ENCODE data around the gene LRMDA.
"Not testable (repeated sequence)": the region's sequence is repeated elsewhere in the genome, so short reads cannot be mapped to it uniquely, and the experiment has no call there.

Gene LRMDA

DNA sequence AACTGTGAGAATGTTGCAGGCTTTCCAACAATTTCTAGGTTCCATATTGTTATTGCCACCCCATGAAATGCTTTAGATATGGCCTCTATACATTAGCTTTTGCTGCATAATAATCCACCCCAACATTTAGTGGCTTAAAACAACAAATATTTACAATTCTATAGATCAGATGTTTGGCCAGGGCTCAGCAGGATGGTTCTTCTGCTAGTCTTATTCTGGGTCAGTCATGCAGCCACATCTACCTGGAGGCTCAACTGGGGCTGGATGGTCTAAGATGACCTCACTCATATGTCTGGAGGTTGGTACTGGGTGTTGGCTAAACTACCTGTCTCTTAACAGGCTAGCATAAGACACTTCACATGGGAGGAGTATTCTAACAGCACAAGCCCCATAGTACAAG lies 607.3 kb downstream of the LRMDA start:
- DNase-seq = no peak

DNA sequence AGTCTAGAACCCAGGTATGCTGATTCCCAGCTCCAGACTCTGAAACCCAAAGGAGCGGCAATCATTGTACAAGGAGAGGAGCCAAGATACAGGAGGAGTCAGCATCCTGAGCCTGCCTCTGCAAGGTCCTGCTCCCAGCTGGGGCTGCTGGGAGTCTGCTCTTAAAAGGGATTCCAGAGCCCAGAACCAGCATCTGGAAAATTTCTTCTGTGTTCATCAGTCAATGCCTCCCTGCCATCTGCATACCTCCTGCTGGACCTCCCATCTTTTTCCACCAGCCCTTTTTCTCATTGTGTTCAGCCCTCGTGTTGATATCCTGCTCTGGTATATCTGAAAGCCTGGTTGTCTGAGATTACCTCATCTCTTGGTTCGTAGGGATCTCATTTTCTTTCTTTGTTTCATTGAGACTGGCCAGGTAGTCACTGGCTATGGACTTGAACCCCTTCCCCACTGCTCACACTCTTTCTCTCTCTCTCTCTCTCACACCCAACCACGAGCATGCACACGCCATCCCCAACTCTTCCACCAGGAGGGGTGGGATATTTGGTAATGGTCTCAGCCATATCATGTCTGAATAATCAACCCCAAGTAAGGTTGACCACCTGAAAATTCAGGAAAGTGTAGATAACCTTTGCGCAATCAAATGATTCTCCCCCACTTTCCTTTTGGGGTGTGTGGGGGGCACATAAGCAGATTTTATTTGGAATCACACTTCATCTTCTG lies 608.8 kb downstream of the LRMDA start:
- no peak for DNase-seq

DNA sequence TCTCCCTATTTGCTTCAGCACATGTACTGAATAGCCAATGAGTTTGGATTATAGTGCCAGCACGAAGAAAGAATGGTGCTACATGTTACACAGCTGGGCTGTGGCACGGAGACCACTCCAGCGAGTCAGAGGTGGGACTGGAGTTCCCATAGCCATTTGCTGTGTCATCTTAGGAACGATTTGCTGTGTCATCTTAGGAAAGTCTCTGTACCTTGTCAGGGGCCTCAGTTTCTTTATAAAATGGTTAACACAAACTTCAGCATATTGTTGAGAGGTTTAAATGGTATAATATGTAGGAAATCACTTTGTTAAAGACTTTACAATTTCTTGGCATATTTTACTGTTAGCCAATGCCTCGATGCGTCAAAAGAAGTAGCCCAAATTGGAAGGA lies 609.4 kb downstream of the LRMDA start:
- DNase-seq = no peak

DNA sequence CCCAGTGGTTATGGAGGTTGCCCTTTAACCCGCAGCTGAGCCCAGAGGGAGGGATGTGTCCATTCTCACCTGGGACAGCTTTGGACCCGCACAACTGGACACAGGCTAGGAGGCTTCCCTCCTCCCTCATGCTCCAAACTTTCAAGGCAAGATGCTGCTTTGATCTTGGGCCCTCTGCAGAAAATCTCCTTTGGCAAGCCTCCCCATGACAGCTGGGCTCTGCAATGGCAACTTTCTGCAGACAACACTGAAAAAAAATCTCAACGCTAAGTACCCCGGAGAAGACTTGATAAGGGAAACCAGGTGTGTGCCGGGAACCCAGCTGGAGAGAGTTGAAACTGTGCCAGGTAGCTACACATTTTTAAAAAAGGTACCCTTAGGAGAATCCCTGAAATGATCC lies 610.1 kb downstream of the LRMDA start:
- DNase-seq = no peak

DNA sequence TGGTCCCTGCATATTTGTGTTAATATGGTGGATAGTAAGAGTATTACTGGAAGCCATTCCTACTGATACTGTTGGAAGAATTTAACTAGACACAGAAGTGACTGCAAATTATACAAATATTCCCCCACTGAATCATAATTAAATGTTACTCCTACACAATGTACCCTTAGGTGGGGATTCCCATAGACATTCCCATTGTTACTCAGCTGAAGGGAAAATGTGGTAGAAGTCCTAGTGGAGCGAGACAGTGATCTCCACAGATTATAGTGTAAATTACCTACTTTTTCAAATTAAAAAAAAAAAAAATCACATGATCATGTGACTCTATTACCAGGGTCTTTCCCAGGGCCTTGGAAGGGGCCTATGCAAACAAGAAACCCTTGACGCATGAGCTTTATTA lies 611.8 kb downstream of the LRMDA start:
- no peak for DNase-seq

DNA sequence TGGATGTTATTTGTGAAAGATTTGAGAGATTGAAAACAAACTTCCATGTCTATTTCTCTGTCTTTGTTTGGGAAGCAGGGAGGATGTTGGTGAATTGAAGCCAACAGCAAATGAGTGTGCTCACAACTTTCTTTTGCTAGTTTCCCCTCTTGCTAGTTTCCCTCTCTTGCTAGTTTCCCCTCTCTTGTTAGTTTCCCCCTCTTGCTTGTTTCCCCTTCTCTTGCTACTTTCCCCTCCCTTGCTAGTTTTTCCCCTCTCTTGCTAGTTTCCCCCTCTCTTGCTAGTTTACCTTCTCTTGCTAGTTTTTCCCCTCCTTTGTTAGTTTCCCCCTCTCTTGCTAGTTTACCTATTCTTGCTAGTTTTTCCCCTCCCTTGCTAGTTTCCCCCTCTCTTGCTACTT lies 613.3 kb downstream of the LRMDA start:
- DNase-seq = no peak

DNA sequence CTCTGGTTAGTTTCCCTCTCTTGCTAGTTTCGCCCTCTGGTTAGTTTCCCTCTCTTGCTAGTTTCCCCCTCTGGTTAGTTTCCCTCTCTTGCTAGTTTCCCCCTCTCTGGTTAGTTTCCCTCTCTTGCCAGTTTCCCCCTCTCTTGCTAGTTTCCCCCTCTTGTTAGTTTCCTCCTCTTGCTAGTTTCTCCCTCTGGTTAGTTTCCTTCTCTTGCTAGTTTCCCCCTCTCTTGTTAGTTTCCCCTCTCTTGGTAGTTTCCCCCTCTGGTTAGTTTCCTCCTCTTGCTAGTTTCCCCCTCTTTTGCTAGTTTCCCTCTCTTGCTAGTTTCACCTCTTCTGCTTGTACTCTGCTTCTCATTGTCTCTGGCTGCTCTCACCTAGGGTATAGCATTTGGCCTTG lies 613.8 kb downstream of the LRMDA start:
- no peak for DNase-seq

DNA sequence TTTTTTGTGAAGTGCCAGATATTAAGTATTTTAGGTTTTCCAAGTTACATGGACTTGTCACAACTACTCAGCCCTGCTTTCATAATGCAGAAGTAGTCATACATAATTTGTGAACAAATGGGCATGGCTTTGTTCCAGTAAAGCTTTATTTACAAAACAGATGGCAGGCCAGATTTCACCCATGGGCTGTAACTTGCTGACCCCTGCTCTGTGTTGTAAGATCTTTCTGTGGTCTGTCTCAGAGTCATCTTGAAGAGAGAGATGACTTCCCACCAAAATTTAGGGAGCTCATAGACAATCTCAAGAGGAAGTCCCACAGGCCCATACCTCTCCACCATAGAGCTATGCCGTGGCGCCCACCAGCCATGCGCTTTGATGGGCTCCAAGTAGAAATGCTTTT lies 616.1 kb downstream of the LRMDA start:
- DNase-seq = no peak

DNA sequence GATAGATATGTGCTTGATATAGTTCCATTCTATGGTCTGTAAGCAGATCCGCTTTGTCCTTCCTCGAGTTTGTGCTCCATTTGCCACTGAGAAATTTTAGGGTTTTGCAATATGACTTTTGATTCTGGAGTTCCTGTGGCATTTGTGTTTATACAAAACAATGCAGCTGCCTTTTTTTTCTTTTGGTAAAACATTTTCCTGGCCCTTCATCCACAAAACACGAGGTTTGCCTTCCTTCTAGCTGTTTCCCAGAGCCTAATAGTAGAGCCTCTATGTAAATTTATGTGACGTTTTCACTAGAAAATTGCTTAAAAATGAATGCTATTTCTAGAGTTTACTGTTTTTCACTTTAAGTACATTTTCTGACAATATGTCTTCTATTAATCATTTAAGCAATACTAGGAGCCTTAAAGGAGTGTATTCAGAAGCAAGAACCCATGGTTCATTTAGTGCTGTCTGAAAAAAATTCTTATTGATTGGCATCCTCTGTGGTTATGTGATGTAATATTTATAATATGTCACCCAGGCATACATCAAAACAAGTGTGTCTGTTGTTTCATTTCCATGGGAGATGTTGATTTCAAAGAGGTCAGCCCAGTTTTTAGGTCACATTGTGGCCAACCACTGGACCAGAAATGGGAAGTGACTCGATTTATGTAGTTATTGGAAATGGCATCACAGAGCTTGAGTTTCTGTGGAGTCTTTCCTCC lies 618.3 kb downstream of the LRMDA start:
- DNase-seq = no peak

DNA sequence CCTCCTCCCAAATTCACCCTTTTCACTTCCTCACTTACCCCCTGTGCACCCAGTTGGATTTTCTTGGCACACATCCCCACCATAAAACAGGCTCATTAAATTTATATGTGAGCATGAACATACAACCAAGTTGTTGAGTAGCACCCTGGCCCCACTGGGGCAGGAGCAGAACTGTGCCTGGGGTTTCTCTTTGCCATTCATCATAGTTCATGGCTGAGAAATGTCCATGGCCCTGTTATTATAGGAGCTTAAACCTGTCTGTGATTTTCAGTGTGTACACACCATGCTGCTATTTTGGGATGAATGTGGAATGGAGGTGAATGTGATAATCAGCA lies 618.8 kb downstream of the LRMDA start:
- no peak for DNase-seq

DNA sequence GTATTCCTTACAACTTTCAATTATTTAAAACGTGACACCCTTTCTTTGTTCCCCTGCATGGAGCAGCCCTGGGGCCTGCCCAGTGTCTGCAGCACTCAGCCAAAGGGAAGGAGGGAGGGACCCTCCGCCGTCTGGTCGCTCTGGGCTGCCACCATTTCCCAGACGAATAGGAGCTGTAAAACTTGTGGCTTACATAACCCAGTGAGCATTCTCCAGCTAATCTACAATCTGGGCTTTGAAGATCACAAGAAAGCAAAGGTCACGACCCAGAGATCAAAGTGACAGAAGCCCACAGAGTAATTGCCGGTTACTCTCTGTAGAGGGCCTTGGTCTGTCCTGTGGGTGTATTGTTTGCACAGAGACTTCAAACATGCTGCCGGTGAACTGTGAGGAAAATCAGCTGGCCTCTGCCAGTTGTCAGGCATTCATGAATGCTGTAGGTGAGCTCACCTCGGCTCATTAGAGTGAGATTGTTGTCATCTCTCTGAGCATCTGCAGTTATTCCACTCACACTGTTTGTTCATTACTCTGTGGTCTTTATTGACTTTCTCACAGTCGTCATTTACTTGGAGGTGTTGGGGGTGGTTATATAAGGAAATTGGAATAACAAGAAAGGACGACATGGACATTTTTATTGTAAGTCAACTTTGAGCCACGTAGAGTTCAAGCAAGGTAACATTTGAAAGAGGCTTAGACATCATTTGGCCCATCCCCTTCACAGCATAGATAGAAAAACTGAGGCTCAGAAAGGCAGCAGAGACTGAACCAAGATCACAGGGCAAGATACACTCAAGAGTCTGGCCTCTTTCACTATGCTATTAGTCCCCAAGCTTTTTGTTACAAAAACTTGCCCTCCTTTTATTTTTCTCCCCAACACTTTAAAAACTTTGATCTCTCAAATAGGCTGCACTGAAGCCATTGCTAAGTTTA lies 619.8 kb downstream of the LRMDA start:
- no peak for DNase-seq

DNA sequence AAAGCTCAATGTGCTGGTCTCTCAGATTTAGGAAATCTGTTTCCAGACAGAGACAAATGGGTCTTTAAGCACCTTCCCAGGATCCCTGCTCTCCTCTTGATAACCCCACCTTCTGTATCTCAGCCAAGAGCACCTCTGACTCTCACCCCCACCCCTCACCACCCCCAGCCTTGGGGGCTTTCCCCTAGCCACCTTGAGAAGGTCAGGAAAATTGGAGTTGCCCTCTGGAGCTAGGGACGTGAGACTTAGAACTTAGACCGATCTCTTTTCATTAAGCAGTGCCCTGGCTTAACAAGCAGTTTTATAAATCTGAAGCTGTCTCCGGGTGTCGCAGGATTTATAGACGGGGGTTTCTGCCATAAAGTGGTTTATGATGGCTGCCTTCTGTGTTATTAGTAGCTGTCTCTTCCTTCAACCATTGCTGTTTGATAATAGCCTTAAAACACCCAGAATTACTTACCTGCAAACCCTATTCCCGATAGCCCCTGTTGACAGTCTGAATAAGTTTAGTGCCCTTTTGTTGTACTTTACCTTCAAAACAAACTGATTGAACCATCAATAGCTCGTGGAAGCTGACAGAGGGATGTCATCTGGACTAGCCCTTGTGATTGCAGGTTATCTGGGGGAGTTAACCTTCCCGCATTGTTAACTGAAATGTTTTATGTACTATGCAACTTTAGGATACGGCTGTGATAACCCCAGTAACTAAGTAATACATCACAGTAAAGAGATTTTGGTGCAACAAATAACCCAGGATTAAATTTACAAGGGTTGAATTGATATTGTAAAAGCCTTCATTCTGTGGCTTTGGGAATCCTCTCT lies 621.5 kb downstream of the LRMDA start:
- DNase-seq = no peak

DNA sequence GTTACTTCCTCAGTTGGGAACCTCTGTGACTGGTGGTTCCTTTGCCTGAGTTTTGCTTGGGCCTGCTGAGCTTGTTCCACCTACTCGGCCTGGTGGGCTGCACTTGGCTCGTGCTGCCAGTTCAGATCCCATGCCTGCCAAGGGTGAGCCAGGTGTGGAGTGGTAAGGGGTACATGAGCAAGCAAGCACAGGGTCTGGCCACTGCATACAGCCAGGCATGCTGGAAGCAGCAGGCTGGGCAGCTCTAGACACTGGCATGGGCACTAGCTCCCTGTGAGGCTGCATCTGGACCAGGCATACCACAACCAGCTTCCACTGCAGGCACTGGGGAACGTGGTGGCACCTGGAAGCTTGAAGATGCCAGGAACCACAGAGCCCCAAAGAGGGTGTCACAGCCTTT lies 624.0 kb downstream of the LRMDA start:
- no peak for DNase-seq

DNA sequence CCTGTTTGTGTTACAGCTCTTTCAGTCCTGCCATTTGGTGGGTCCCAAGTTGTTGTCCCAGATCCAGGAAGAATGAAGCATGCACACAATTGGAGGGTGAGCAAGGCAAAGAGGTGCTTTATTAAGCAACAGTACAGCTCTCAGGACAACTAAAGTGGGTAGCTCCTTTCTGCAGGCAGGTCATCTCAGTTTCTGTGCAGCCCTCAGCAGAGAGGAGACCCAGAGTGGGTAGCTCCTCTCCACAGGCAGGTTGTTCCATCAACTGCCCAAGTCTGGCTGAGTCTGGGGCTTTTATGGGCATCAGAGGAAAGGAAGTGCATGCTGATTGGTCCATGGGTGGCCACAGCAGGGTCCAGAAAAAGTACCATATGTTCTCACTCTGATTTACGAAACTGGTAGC lies 624.5 kb downstream of the LRMDA start:
- DNase-seq = no peak

DNA sequence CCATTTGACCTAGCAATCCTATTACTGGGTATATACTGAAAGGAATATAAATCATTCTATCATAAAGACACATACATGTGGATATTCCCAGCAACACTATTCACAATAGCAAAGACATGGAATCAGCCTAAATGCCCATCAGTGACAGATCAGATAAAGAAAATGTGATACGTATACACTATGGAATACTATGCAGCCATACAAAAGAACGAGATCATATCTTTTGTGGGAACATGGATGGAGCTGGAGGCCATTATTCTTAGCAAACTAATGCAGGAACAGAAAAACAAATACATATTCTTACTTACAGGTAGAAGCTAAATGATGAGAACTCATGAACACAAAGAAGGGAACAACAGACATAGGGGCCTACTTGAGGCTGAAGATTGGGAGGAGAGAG lies 629.6 kb downstream of the LRMDA start:
- DNase-seq = not testable (repeated sequence)

DNA sequence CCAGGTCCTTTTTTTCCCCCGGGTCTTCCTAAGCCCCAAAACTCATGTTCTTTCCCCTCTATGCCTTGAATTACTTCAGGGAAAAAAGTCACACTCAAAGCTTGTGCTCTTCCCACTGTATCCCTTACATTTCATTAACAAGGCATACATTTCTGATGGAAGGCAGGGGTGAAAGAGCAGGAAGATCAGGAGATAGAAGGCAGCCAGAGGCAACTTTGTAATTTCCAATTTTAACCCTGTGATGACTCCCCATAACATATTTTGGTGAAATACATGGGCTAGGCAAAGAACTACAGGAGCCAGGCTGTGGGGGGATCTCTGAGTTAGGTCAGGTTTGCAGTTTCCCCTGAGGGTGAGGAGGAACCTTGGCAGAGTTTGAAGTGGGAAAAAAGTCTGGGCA lies 635.0 kb downstream of the LRMDA start:
- no peak for DNase-seq

DNA sequence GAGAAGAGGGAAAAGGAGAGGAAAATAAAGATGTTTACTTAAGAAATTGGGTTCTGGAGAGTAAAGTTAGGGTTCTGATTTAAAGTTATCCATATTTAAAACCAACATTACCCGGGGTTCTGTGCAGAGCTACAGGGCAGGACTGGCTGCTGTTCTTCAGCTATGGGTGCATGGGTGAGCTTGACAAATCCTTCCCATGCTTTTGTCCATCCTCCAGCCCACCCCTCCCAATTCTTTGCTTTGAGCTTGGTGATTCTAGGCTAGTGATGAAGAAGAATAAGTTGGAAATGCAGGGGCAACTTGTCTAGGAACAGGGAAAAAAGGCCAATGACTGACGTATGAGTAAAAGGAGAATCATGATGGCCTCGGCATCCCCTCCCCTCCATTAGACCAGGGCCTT lies 636.0 kb downstream of the LRMDA start:
- no peak for DNase-seq

DNA sequence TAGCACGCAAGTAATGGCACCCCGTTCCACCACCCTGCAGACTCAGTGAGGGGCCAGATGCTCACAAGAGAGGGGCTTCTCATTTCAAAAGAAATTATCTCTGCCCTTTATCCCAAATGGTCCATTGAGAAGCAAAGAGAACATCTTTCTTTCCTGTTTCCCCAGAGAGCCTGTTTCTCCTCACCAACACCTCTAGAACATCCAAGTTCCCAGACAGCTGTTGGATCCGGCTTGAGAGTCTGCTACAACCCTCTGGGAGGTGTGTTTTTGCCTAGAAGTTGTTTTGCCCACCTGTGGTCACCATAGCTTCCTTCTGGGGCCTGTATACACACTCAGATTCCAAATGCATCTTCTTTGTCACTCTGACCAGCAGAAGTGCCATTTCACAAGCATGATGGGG lies 637.4 kb downstream of the LRMDA start:
- DNase-seq = no peak

DNA sequence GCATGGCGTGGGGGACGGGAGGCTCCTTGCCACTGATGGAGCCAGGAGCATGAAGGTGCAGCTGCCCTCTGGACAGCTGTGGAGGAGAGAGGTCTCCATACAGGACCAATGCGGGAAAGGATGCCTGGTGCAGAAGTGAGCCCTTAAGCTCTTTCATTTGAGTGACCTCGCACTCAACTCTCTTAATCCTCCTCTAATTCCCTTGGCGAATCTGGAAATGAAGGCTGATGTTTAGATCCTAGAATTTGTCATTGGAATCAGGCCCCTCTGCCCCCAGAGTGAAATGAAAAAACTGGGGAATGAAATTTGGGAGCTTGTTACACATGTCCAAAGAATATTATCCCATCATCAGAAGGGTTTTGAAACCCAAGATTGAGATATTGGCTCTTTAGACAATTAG lies 639.5 kb downstream of the LRMDA start:
- no peak for DNase-seq

DNA sequence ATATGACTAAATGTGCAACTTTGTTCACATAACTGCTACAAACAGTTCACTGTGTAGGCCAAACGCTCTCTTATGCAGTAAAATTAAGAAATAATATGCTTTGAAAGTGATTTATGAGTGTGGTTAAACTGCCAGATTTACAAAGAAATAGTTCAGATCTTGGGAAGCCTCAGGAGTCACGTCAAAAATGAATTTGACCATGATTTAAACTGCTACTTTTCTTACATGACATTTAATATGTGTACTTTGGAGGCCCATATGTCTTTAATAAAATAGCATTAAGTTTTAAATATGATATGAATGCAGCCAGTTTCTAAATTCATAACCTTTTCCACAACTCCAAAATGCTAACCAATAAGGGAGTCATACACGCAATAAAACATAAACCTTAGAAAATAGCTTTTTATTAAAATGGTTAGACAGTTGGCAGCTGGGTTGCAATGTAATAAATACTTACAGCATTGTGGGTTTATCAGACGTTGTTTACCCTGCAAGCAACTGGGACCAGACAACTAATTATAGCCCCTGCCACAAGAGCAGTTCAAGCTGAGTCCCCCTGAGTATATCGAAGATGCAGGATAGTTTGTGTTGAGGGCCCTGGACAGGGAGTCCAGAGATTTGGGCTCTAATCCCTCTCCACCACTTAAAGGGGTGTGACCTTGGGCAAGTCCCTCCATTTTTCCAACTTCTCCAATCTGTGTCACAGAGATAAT lies 640.4 kb downstream of the LRMDA start:
- DNase-seq = no peak

DNA sequence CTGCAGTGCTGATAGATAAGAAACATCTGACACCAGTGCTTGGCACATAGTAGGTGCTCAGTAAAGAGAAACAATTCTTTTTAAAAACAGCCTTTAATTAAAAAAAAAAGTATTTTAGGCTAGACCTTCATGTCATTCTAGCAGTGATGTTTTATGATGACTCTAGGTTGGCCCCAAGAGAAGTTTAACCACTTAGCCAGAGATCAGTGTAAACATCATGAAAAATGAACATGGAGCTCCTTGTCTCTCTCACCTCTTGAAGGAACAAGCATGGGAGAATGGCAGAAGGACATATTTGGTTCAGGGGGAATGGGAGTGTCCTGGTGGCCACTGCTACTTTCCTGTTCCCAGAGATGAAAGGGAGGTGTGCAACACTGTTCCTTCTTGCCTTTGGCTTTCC lies 641.0 kb downstream of the LRMDA start:
- DNase-seq = no peak

DNA sequence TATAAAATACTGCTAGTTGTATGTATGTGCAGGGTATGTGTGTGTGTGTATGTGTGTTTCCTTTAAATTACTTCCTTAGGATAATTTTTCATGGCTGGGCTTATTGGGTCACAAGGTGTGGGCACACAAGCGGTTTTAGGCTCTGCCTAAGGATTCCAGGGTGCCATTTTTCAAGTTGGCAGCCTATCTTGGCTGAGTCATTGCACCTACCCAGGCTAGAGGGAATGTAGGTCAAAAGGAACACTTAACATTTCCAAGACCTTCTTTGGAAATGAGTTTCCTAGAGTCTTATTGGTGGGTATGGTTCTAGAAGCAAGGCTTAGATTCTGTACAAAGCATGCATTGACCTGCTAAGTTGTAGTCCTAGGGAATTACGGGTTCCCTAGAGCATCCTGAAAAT lies 642.1 kb downstream of the LRMDA start:
- DNase-seq = no peak
